HG03520 (cell line): ENCODE results near the gene ATL3.
"Not testable (repeated sequence)": the region's sequence is repeated elsewhere in the genome, so short reads cannot be mapped to it uniquely, and the experiment has no call there.

ENCODE experiments used
- ATAC-seq: cut with Tn5 transposase; IDR thresholded peaks from one replicate; pipeline ENCODE4 v1.9.1; 2021; ENCODE audit warnings: mild to moderate bottlenecking, moderate library complexity; ENCODE audit not compliant: unreplicated experiment

The ATL3 gene

GRCh38 chr11:63590024-63590788 lies 81.0 kb downstream of the ATL3 start:
- no peak for ATAC-seq

- no peak for ATAC-seq
Measured at GRCh38 chr11:63589000-63589399, 82.2 kb downstream of the ATL3 start.

- ATAC-seq: no peak
Measured at GRCh38 chr11:63586451-63587166, 84.6 kb downstream of the ATL3 start.

- ATAC-seq: no peak
Measured at GRCh38 chr11:63583357-63583677, 87.9 kb downstream of the ATL3 start.

- not testable (repeated sequence) for ATAC-seq
Measured at GRCh38 chr11:63581224-63581623, 90.0 kb downstream of the ATL3 start.

- not testable (repeated sequence) for ATAC-seq
Measured at GRCh38 chr11:63578882-63579281, 92.3 kb downstream of the ATL3 start.

GRCh38 chr11:63574856-63575602 lies 96.1 kb downstream of the ATL3 start:
- ATAC-seq: no peak
